DND-41 (cell line): ENCODE results near the gene JAKMIP2.

ENCODE experiments used
- ATAC-seq: fragments of 200-7000 bp; cut with Tn5 transposase; 3 replicates; pipeline ENCODE4 v1.9.1; 2021; ENCODE audit warnings: low read depth; ENCODE audit not compliant: insufficient read depth
- DNase-seq: peaks from one replicate; pipeline ENCODE4 v3.0.0-alpha.2; 2020
- H2AFZ ChIP-seq: 2 replicates; pipeline ENCODE4 v1.6.0; 2012; ENCODE audit warnings: low read depth, low read length
- H3K27ac ChIP-seq: 2 replicates; pipeline ENCODE4 v1.5.1; 2012; ENCODE audit warnings: low read length, inconsistent platforms
- H3K27me3 ChIP-seq: fragments of 200-600 bp; sonication (generic); 2 replicates; pipeline ENCODE4 v1.6.0; 2012; ENCODE audit warnings: low read length, mild to moderate bottlenecking, inconsistent platforms; ENCODE audit not compliant: insufficient read depth, poor library complexity
- H3K36me3 ChIP-seq: 2 replicates; pipeline ENCODE4 v1.5.1; 2012; ENCODE audit warnings: low read length, inconsistent platforms; ENCODE audit not compliant: insufficient read depth
- H3K4me1 ChIP-seq: 2 replicates; pipeline ENCODE4 v1.5.1; 2012; ENCODE audit warnings: mild to moderate bottlenecking, low read length; ENCODE audit not compliant: insufficient read depth
- H3K4me2 ChIP-seq: 2 replicates; pipeline ENCODE4 v1.6.0; 2012; ENCODE audit warnings: mild to moderate bottlenecking, moderate library complexity, low read length, inconsistent platforms; ENCODE audit not compliant: insufficient read depth
- H3K4me3 ChIP-seq, 2 experiments: fragments of 200-600 bp in 1 of 2; shearing (Covaris generic) in 1 of 2; 2 replicates each; pipeline ENCODE4 v1.5.1; 2012 to 2016; ENCODE audit warnings: inconsistent platforms in 2 of 2, low read length in 2 of 2, mild to moderate bottlenecking in 2 of 2, low read depth in 1 of 2, moderate library complexity in 1 of 2
- H3K79me2 ChIP-seq: 2 replicates; pipeline ENCODE4 v1.6.0; 2012; ENCODE audit warnings: low read length, inconsistent platforms; ENCODE audit not compliant: insufficient read depth
- H3K9ac ChIP-seq: 2 replicates; pipeline ENCODE4 v1.6.0; 2012; ENCODE audit warnings: low read depth, mild to moderate bottlenecking, inconsistent platforms, low read length, moderate library complexity
- H3K9me3 ChIP-seq: 2 replicates; pipeline ENCODE4 v1.5.1; 2012; ENCODE audit warnings: low read length, moderate library complexity, mild to moderate bottlenecking, inconsistent platforms; ENCODE audit not compliant: insufficient read depth, severe bottlenecking
- H4K20me1 ChIP-seq: 2 replicates; pipeline ENCODE4 v1.6.0; 2012; ENCODE audit warnings: low read length; ENCODE audit not compliant: insufficient read depth
- CTCF ChIP-seq: IDR thresholded peaks from 2 replicates; pipeline ENCODE4 v1.5.1; 2012; ENCODE audit warnings: borderline replicate concordance, low read length, moderate library complexity, mild to moderate bottlenecking; ENCODE audit not compliant: poor library complexity, severe bottlenecking; ENCODE audit errors: extremely low read depth
- EZH2 ChIP-seq: IDR thresholded peaks from 3 replicates; pipeline ENCODE4 v1.6.1; 2012; ENCODE audit warnings: borderline replicate concordance, low read depth, mild to moderate bottlenecking, moderate library complexity, low read length, inconsistent platforms; ENCODE audit not compliant: severe bottlenecking

JAKMIP2 gene

DNA sequence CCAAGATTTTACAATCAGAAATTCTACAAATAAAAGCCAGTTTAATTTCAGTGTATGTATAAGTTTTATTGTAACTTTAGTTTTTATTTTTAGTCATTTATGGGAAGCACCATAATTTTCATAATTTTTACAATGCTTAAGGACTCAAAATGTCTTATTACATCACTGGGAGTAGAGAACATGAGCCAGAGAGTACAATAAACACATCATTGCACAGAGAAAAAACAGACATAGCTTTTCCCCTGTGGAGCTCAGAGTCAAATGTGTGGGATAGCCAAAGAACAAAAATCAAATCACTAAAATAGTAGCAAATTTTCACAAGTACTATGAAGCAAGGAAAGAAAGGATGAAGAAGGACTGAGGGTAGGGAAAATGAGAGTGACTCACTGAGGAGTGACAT is 5.5 kb upstream of the JAKMIP2 start:
- DNase-seq, result no peak
- H2AFZ ChIP-seq, result no peak overlapping the region
- H4K20me1 ChIP-seq, result no peaks in the 10 kb centered on the region
- no peak overlapping the region for H3K4me2 ChIP-seq
- H3K9ac ChIP-seq, result no peak overlapping the region
- no peaks in the 10 kb centered on the region for H3K4me1 ChIP-seq
- no peaks in the 10 kb centered on the region for H3K9me3 ChIP-seq
- ATAC-seq, result no peak
- H3K4me3 ChIP-seq, result no peak overlapping the region
- no peak overlapping the region for H3K27ac ChIP-seq
- no peaks in the 10 kb centered on the region for H3K79me2 ChIP-seq
- TF ChIP-seq CTCF, result no peak
- no peaks in the 10 kb centered on the region for H3K36me3 ChIP-seq
- no peaks in the 10 kb centered on the region for H3K27me3 ChIP-seq

- TF ChIP-seq EZH2 (no peak), CTCF (no peak)
- ATAC-seq, result no peak
Observed at GRCh38 chr5:147786142-147786541, 3.6 kb upstream of the JAKMIP2 start.

DNA sequence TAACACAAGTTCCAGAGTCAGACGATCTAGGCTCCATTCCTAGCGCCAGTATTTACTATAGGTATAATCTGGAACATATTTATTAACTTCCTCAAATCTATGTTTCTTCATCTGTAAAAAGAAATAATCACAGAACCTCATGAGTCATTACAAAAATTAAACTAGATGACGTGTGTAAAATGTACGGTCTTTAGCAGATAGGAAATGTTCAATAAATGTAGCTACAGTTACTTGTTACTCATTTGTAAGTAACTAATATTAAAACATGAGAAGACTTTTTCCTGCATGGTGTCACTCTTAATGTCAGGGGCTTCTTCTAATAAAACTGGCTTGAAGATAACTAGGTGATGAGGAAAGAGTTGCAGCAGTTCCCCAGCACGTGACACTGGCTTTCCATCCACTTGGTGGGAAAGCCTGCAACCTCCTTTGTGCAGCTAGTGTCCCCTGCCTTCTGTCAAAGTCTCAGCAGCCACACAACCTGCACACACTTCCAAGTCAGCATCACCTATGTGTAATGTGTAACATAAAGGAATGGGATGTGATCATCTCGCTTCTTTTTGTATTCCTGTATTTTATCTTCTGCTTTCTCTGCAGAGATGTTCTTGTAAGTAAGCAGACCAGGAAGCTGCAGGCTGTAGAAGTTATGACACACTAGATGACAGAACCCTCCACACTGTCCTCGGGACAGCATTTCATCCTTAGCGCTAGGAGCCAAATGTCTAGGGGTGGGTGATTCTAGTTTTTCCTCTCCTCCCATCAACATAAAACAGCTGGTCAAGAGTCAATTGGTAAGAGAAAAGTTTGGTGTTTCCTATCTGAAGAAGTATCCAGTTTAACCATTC is 1.8 kb upstream of the JAKMIP2 start:
- no peaks in the 10 kb centered on the region for H3K4me1 ChIP-seq
- no peak for TF ChIP-seq EZH2
- TF ChIP-seq CTCF, result no peak
- no peak overlapping the region for H3K27ac ChIP-seq
- H3K36me3 ChIP-seq, result no peaks in the 10 kb centered on the region
- H4K20me1 ChIP-seq, result no peaks in the 10 kb centered on the region
- H3K4me3 ChIP-seq, result no peak overlapping the region
- H3K79me2 ChIP-seq, result no peaks in the 10 kb centered on the region
- H3K27me3 ChIP-seq, result no peaks in the 10 kb centered on the region
- H3K4me2 ChIP-seq, result no peak overlapping the region
- H3K9ac ChIP-seq, result no peak overlapping the region
- no peak for ATAC-seq
- no peak for DNase-seq
- H3K9me3 ChIP-seq, result no peaks in the 10 kb centered on the region
- no peak overlapping the region for H2AFZ ChIP-seq

More at GRCh38 chr5:147786142-147786541, 3.6 kb upstream of the JAKMIP2 start:
- Histone ChIP-seq H3K79me2 (no peaks in the 10 kb centered on the region), H3K36me3 (no peaks in the 10 kb centered on the region), H3K4me2 (no peak overlapping the region), H3K4me1 (no peaks in the 10 kb centered on the region), H4K20me1 (no peaks in the 10 kb centered on the region), H3K27ac (no peak overlapping the region), H3K27me3 (no peaks in the 10 kb centered on the region), H3K9me3 (no peaks in the 10 kb centered on the region), H2AFZ (no peak overlapping the region), H3K9ac (no peak overlapping the region), H3K4me3 (no peak overlapping the region)
- no peak for DNase-seq
